Measurements from ENCODE around the gene CALML3. TPM values are rescaled to one million over a fixed set of nuclear protein-coding genes. Genes with fewer than 3 reads are reported as not detected.

CALML3 gene
- total RNA-seq, 2 experiments from 2014 or later = not detected

DNA sequence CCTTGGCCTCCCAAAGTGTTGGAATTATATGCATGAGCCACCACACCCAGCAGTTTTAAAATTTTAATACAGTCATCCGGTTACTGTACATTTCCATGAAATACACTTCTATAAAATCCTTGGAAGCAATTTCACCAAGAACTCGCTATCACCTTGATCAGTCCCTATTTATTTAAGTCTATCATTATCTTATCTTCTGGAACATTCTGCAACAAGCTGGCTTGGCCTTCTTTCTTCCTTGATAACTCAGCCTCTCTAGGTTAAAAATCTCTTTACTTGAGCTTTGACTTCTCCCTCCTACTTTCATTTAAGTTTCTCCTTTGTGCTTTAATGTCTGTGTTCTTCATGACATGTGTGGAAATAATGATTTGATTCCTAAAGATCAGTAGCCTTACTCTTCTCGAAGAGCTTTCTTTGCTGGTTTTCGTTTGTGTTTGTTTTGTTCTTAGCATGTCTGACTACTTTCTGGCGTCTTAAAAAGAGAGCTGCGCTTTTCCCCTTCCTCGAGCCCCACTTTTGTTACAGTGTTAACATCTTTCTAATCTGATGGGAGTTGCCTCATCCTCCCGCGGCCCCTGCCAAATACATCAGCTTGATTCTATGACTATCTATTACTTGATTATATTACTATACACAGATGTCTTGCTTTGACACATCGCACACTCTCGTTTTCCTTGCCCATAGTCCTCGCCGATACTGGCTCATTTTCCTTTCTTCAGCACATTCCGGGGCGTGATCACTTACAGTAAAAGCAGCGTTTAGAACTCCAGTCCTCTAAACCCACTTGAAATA is 14.3 kb upstream of the CALML3 start:
- no TSS peak for BruUV-seq (replicated peaks)
- H3K36me3 ChIP-seq (ENCODE audit: insufficient read depth, low read length) = no peaks in the 10 kb centered on the region
- ChIA-PET CTCF (ENCODE audit: unreplicated experiment) (no interaction called here), POLR2A (no interaction called here)
- H3K4me2 ChIP-seq (ENCODE audit: low read length) = no peak overlapping the region
- no peak for TF ChIP-seq EZH2phosphoT487 (IDR thresholded peaks at IDR 0.05; ENCODE audit: borderline replicate concordance, low read depth, low read length)
- TF ChIP-seq, protein P1, sequence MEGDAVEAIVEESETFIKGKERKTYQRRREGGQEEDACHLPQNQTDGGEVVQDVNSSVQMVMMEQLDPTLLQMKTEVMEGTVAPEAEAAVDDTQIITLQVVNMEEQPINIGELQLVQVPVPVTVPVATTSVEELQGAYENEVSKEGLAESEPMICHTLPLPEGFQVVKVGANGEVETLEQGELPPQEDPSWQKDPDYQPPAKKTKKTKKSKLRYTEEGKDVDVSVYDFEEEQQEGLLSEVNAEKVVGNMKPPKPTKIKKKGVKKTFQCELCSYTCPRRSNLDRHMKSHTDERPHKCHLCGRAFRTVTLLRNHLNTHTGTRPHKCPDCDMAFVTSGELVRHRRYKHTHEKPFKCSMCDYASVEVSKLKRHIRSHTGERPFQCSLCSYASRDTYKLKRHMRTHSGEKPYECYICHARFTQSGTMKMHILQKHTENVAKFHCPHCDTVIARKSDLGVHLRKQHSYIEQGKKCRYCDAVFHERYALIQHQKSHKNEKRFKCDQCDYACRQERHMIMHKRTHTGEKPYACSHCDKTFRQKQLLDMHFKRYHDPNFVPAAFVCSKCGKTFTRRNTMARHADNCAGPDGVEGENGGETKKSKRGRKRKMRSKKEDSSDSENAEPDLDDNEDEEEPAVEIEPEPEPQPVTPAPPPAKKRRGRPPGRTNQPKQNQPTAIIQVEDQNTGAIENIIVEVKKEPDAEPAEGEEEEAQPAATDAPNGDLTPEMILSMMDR (conservative IDR thresholded peaks at IDR 0.05; ENCODE audit: low read length) = no peak
- no peaks in the 10 kb centered on the region for H4K20me1 ChIP-seq (ENCODE audit: insufficient read depth, low read length)
- H3K79me2 ChIP-seq (ENCODE audit: insufficient read depth, low read depth, low read length) = no peaks in the 10 kb centered on the region
- H2AFZ ChIP-seq (ENCODE audit: low read length) = no peak overlapping the region
- H3K9me3 ChIP-seq (ENCODE audit: low read length) = no peaks in the 10 kb centered on the region
- H3K9me2 ChIP-seq (ENCODE audit: insufficient read depth, low read length) = no peaks in the 10 kb centered on the region
- DNase-seq (ENCODE audit: low spot score) = no peak
- intact Hi-C loops (cut with micrococcal nuclease; ENCODE audit: unreplicated experiment) = no loop called here
- no peaks in the 10 kb centered on the region for H3K4me1 ChIP-seq (ENCODE audit: insufficient read depth, low read length, poor library complexity, severe bottlenecking)
- no peak overlapping the region for H3K27ac ChIP-seq (ENCODE audit: low read depth, low read length, poor library complexity, severe bottlenecking)
- no peak overlapping the region for H3K4me3 ChIP-seq (ENCODE audit: low read depth, low read length, poor library complexity, severe bottlenecking)

GRCh38 chr10:5511231-5511884 is 13.4 kb upstream of the CALML3 start:
- H3K36me3 ChIP-seq (ENCODE audit: insufficient read depth, low read length) = no peaks in the 10 kb centered on the region
- no TSS peak for BruUV-seq (replicated peaks)
- H3K27ac ChIP-seq (ENCODE audit: low read depth, low read length, poor library complexity, severe bottlenecking) = no peak overlapping the region
- ChIA-PET POLR2A (no interaction called here), CTCF (ENCODE audit: unreplicated experiment) (no interaction called here)
- H3K4me1 ChIP-seq (ENCODE audit: insufficient read depth, low read length, poor library complexity, severe bottlenecking) = no peaks in the 10 kb centered on the region
- DNase-seq (ENCODE audit: low spot score) = no peak
- H4K20me1 ChIP-seq (ENCODE audit: insufficient read depth, low read length) = no peaks in the 10 kb centered on the region
- intact Hi-C loops (cut with micrococcal nuclease; ENCODE audit: unreplicated experiment) = no loop called here
- TF ChIP-seq, protein P1 (conservative IDR thresholded peaks at IDR 0.05; ENCODE audit: low read length) = no peak
- TF ChIP-seq EZH2phosphoT487 (IDR thresholded peaks at IDR 0.05; ENCODE audit: borderline replicate concordance, low read depth, low read length) = no peak
- no peaks in the 10 kb centered on the region for H3K9me2 ChIP-seq (ENCODE audit: insufficient read depth, low read length)
- H3K9me3 ChIP-seq (ENCODE audit: low read length) = no peaks in the 10 kb centered on the region
- no peaks in the 10 kb centered on the region for H3K79me2 ChIP-seq (ENCODE audit: insufficient read depth, low read depth, low read length)
- H2AFZ ChIP-seq (ENCODE audit: low read length) = no peak overlapping the region
- no peak overlapping the region for H3K4me3 ChIP-seq (ENCODE audit: low read depth, low read length, poor library complexity, severe bottlenecking)
- H3K4me2 ChIP-seq (ENCODE audit: low read length) = no peak overlapping the region

- H3K4me3 ChIP-seq (ENCODE audit: low read depth, low read length, poor library complexity, severe bottlenecking) = no peak overlapping the region
- no peaks in the 10 kb centered on the region for H3K9me2 ChIP-seq (ENCODE audit: insufficient read depth, low read length)
- no TSS peak for BruUV-seq (replicated peaks)
- TF ChIP-seq, protein P1 (conservative IDR thresholded peaks at IDR 0.05; ENCODE audit: low read length) = no peak
- TF ChIP-seq EZH2phosphoT487 (IDR thresholded peaks at IDR 0.05; ENCODE audit: borderline replicate concordance, low read depth, low read length) = no peak
- H3K27ac ChIP-seq (ENCODE audit: low read depth, low read length, poor library complexity, severe bottlenecking) = no peak overlapping the region
- CTCF ChIA-PET (ENCODE audit: unreplicated experiment) = no interaction called here
- H3K79me2 ChIP-seq (ENCODE audit: insufficient read depth, low read depth, low read length) = no peaks in the 10 kb centered on the region
- intact Hi-C loops (cut with micrococcal nuclease; ENCODE audit: unreplicated experiment) = no loop called here
- POLR2A ChIA-PET = no interaction called here
- no peaks in the 10 kb centered on the region for H3K4me1 ChIP-seq (ENCODE audit: insufficient read depth, low read length, poor library complexity, severe bottlenecking)
- no peak overlapping the region for H2AFZ ChIP-seq (ENCODE audit: low read length)
- H3K36me3 ChIP-seq (ENCODE audit: insufficient read depth, low read length) = no peaks in the 10 kb centered on the region
- no peaks in the 10 kb centered on the region for H4K20me1 ChIP-seq (ENCODE audit: insufficient read depth, low read length)
- no peak for DNase-seq (ENCODE audit: low spot score)
- H3K9me3 ChIP-seq (ENCODE audit: low read length) = no peaks in the 10 kb centered on the region
- H3K4me2 ChIP-seq (ENCODE audit: low read length) = no peak overlapping the region
These were observed 12.9 kb upstream of the CALML3 start for GRCh38 chr10:5511885-5512280.
